Measurements from ENCODE around the gene NXPE3.
"Not testable (repeated sequence)": the region's sequence is repeated elsewhere in the genome, so short reads cannot be mapped to it uniquely, and the experiment has no call there.

NXPE3 gene

DNA sequence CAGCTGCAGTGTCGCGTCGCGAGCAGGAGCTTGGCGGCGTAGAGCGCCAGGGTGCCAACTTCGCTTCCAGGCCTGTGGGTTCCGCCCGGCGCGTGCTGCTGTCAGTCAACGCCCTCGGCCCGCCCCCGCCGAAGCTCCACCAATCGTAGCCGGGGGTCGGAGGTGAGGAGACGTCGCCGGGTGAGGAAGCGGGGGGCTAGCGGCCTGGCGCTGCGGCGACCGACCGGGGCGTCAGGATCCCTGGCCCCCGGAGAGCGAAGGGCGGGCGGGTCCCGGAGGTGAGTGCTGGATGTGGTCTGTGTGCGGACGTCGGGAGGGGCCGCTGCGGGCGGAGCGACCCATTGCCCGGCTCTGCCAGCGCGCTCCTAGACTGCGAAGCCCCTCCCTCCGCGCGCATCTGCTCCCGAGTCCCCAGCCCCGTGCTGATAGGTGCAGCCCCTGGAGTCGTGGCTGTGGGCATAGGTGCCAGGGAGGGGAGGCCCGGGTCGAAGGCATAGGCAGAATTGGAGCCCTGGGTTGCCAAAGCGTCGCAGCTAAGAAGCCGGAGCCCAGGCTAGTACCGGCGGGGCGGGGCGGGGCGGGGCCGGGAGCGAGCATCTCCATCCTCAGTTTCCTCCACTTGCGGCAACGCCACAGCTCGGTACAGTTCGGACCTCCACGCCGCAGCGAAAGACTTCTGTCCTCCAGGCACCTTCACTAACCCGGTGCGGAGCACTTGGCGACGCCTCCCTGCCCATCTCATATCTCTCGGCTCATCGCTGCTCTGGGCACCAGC, at the start of gene NXPE3:
Gene NXPE3 (plus strand): TSS at position 165 of the 775 bp plus-strand sequence. CDS start 6,386 bp downstream, outside the sequence.
- peak; percentile 93 for DNase-seq (ENCODE audit: low spot score)

- no peak for DNase-seq (ENCODE audit: low spot score)
Measured at GRCh38 chr3:101729586-101729985, 49.4 kb upstream of the NXPE3 start.

- DNase-seq (ENCODE audit: low spot score), result no peak
Measured at GRCh38 chr3:101730839-101731238, 48.2 kb upstream of the NXPE3 start.

- DNase-seq (ENCODE audit: low spot score), result no peak
Measured at GRCh38 chr3:101732240-101732641, 46.8 kb upstream of the NXPE3 start.

DNA sequence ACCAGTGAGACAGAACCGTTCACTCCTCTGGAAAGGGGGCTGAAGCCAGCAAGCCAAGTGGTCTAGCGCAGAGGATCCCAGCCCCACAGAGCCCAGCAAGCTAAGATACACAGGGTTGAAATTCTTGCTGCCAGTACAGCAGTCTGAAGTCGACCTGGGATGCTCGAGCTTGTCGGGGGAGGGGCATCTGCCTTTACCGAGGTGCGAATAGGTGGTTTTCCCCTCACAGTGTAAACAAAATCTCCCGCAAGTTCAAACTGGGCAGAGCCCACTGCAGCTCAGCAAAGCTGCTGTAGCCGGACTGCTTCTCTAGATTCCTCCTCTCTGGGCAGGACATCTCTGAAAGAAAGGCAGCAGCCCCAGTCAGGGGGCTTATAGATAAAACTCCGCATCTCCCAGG, 43.2 kb upstream of the NXPE3 start:
- DNase-seq (ENCODE audit: low spot score), result no peak

GRCh38 chr3:101741914-101742313, 37.1 kb upstream of the NXPE3 start:
- not testable (repeated sequence) for DNase-seq (ENCODE audit: low spot score)

DNA sequence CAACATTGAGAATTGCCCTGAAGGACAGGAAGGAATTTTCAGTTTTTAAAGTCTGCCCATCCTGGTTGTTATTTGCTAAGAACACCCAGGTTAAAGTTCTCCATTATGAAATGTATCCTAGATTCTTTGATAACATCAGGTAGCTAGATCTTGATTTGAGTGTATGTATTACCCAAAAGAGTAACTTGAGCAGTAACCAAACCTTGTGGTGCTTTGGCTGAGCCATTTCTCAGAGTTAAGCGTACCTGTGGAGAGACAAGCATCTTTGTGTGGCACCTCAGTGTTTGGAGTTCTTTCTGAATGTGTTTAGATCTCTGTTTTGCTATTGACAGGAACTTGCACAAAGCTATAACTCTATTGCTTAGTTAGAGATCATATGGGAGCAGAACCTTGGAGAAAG, 34.2 kb upstream of the NXPE3 start:
- no peak for DNase-seq (ENCODE audit: low spot score)

- not testable (repeated sequence) for DNase-seq (ENCODE audit: low spot score)
Measured at GRCh38 chr3:101745934-101746333, 33.1 kb upstream of the NXPE3 start.

DNA sequence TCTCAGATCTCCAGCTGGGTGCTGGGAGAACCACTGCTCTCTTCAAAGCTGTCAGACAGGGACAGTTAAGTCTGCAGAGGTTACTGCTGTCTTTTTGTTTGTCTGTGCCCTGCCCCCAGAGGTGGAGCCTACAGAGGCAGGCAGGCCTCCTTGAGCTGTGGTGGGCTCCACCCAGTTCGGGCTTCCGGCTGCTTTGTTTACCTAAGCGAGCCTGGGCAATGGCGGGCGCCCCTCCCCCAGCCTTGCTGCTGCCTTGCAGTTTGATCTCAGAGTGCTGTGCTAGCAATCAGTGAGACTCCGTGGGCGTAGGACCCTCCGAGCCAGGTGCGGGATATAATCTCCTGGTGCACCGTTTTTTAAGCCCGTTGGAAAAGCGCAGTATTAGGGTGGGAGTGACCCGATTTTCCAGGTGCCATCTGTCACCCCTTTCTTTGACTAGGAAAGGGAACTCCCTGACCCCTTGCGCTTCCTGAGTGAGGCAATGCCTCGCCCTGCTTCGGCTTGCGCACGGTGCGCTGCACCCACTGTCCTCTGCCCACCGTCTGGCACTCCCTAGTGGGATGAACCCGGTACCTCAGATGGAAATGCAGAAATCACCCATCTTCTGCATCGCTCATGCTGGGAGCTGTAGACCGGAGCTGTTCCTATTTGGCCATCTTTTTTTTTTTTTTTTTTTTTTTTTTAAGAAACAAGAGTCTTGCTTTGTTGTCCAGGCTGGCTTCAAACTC, 25.5 kb upstream of the NXPE3 start:
- DNase-seq (ENCODE audit: low spot score), result not testable (repeated sequence)

GRCh38 chr3:101758224-101758623, 20.8 kb upstream of the NXPE3 start:
- no peak for DNase-seq (ENCODE audit: low spot score)

DNA sequence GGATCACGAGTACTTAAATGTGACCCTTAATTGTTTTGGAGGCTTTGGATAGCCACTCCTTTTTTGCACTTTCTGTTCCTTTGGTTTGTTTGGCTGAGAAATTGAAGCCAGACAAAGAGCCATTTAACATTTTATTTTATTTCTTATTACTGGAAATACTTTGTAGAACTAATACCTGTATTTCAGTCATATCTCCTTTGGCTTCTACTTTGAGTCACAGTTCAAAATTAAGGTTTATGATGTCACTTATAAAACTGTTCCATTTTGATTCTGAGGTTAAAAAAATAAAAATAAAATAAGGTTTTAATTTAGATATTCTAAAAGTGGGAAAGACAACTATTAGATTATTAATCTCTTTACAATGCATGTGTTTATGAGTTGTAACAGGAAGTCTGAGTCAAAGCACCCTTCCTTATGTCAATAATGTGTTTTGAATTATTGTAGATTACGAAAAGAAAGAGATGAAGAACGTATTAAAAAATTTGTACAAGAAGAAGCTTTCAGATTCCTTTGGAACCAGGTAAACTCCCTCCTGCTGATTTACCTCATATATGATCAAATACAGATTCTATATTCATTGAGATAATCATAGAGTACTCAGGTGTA, 16.9 kb upstream of the NXPE3 start:
- no peak for DNase-seq (ENCODE audit: low spot score)

- not testable (repeated sequence) for DNase-seq (ENCODE audit: low spot score)
Measured at GRCh38 chr3:101777745-101778281, 1.2 kb upstream of the NXPE3 start.

DNA sequence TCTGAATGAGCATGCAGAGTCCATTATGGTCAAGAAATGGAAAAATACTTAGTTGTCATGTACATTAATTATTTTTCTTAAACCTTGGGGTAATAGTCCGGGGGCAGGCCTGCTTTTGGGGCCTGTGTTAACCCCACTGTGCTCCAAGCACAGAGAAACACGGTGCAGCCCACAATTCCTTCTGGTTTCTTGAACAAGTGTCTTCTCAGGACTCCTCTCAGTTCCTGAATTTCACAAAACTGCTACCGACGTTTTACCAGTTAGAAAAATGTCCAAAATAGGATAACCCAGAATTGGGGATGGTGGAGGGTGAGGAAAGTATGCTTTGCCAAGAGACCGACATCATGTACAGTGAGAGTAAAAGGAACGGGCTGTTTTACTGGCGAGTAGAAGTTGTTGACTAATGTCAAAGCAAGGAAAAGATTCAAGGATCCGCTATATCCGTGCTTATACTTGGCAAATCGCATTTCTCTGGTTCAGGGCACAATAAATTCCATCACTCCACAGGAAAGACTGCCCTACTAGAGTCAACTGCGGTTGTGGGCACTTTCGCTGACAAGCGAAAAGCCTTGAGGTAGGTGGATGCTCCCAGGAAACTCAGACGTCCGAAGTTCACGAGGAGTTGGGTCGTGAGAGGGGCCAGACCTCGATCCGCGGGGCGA, 495 bp upstream of the NXPE3 start:
- no peak for DNase-seq (ENCODE audit: low spot score)

- DNase-seq (ENCODE audit: low spot score), result no peak
Measured at GRCh38 chr3:101779822-101780381, 891 bp downstream of the NXPE3 start.

DNA sequence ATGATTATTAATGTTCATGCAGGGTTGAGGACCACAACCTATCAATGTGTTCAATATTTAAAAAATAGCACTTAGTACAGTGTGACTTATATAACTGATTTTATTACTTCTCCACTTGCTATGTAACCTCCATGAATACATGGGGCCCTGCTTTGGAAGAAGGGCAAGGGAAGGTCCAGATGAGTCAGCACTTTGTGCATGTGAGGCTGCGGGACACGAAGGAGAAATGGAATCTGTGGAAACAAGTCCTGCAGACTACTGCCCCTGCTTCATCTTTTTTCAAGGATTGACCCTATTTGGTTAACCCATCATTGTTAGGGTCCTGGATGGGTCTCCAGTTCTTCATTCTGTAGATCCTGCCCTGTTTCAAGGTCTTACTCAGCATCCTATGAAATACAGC, 1.6 kb downstream of the NXPE3 start:
- DNase-seq (ENCODE audit: low spot score), result peak; percentile 72

GRCh38 chr3:101781166-101781565, 2.2 kb downstream of the NXPE3 start:
- DNase-seq (ENCODE audit: low spot score), result no peak

- no peak for DNase-seq (ENCODE audit: low spot score)
Measured at GRCh38 chr3:101784855-101785613, 6.0 kb downstream of the NXPE3 start.

DNA sequence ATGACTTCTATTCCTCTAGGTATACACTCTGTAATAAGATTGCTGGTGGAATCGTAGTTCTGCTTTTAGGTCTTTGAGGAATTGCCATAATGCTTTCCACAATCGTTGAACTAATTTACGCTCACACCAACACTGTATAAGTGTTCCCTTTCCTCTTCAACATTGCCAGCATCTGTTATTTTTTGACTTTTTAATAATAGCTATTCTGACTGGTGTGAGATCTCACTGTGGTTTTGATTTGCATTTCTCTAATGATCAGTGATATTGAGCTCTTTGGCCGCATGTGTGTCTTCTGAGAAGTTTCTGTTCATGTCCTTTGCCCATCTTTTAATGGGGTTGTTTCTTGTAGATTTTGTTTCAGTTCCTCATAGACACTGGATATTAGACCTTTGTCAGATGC, 12.8 kb downstream of the NXPE3 start:
- DNase-seq (ENCODE audit: low spot score), result no peak

DNA sequence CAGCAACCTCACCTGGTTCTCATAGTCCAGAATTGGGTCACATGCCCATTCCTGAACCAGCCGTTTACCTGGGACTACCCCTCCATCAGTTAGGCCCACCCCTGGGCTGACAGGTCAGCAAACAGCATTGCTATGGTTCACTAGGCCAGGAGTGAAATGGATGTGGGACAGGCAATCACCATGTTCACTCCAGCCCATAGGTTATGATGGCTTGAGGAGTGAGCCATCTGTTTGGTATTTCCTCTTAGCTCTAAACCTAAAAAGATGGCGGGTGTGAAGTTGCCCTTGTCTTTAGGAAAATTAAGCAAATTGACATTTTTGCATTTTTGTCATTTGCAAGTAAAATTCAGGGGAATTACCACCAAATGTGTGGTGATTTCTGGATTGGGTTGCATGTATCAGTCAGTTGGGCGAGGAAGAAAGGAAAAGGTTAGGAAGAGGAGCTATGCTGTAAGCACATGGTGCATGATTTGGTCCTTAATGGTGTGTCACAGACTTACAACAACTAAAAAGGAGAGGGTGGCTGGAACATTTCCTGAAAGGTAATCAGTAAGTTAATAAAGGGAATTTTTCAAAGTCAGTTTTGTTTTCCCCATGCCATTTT, 17.2 kb downstream of the NXPE3 start:
- DNase-seq (ENCODE audit: low spot score), result no peak

GRCh38 chr3:101801174-101801573, 22.2 kb downstream of the NXPE3 start:
- DNase-seq (ENCODE audit: low spot score), result no peak

GRCh38 chr3:101802179-101802578, 23.2 kb downstream of the NXPE3 start:
- no peak for DNase-seq (ENCODE audit: low spot score)
